Measurements from ENCODE around the gene CYB561D2. TPM values are rescaled to one million over a fixed set of nuclear protein-coding genes. Genes with fewer than 3 reads are reported as not detected.

The CYB561D2 gene
- total and polyA plus RNA-seq, 2 of the 13 experiments (the other 11 are each of a cell fraction or from before 2014, with no cell fraction given) = 11.1 to 17.2 TPM

GRCh38 chr3:50336452-50337174 is 14.0 kb upstream of the CYB561D2 start (continued):
- no peak for TF ChIP-seq BCLAF1 (IDR thresholded peaks at IDR 0.05)
- no peak for TF ChIP-seq HMG20A (CRISPR knock-in tag; IDR thresholded peaks at IDR 0.05; ENCODE audit: borderline replicate concordance)
- TF ChIP-seq ZNF101 (CRISPR knock-in tag; IDR thresholded peaks at IDR 0.05; ENCODE audit: borderline replicate concordance, low read depth) = 0 out of 2 replicates have a peak, but pooled peaks have one; percentile 13
- no peak for TF ChIP-seq RORA (CRISPR knock-in tag; IDR thresholded peaks at IDR 0.05)
- TF ChIP-seq ZBTB34 (CRISPR knock-in tag; IDR thresholded peaks at IDR 0.05) = no peak
- no peak for TF ChIP-seq ZNF704 (CRISPR knock-in tag; IDR thresholded peaks at IDR 0.05; ENCODE audit: borderline replicate concordance)
- no peak for TF ChIP-seq U2AF1 (optimal IDR thresholded peaks at IDR 0.05; ENCODE audit: low read depth, low read length)
- TF ChIP-seq ZNF691 (CRISPR knock-in tag; IDR thresholded peaks at IDR 0.05; ENCODE audit: borderline replicate concordance, low read depth) = no peak
- no peak for TF ChIP-seq HNF4G (IDR thresholded peaks at IDR 0.05; ENCODE audit: borderline replicate concordance, low read depth, low read length)
- TF ChIP-seq HNF4G (CRISPR knock-in tag; IDR thresholded peaks at IDR 0.05; ENCODE audit: borderline replicate concordance, low read depth) = no peak
- TF ChIP-seq ZNF782 (CRISPR knock-in tag; IDR thresholded peaks at IDR 0.05; ENCODE audit: borderline replicate concordance) = no peak
- TF ChIP-seq ZSCAN29 (CRISPR knock-in tag; conservative IDR thresholded peaks at IDR 0.05) = no peak
- no peak for TF ChIP-seq MED8 (CRISPR knock-in tag; IDR thresholded peaks at IDR 0.05; ENCODE audit: insufficient replicate concordance)
- no peak for TF ChIP-seq ZNF776 (CRISPR knock-in tag; IDR thresholded peaks at IDR 0.05)
- TF ChIP-seq POGK (CRISPR knock-in tag; conservative IDR thresholded peaks at IDR 0.05) = no peak
- TF ChIP-seq ZNF563 (CRISPR knock-in tag; IDR thresholded peaks at IDR 0.05) = no peak; the same call in 1 of the 2 replicates
- no peak for TF ChIP-seq RFX3 (CRISPR knock-in tag; IDR thresholded peaks at IDR 0.05)
- TF ChIP-seq ZNF337 (CRISPR knock-in tag; IDR thresholded peaks at IDR 0.05; ENCODE audit: borderline replicate concordance, low read depth) = no peak
